DND-41 (cell line): ENCODE results near the gene TAS2R31.

ENCODE experiments used
- ATAC-seq: fragments of 200-7000 bp; cut with Tn5 transposase; 3 replicates; pipeline ENCODE4 v1.9.1; 2021; ENCODE audit warnings: low read depth; ENCODE audit not compliant: insufficient read depth
- DNase-seq: peaks from one replicate; pipeline ENCODE4 v3.0.0-alpha.2; 2020
- H2AFZ ChIP-seq: 2 replicates; pipeline ENCODE4 v1.6.0; 2012; ENCODE audit warnings: low read depth, low read length
- H3K27ac ChIP-seq: 2 replicates; pipeline ENCODE4 v1.5.1; 2012; ENCODE audit warnings: low read length, inconsistent platforms
- H3K27me3 ChIP-seq: fragments of 200-600 bp; sonication (generic); 2 replicates; pipeline ENCODE4 v1.6.0; 2012; ENCODE audit warnings: low read length, mild to moderate bottlenecking, inconsistent platforms; ENCODE audit not compliant: insufficient read depth, poor library complexity
- H3K36me3 ChIP-seq: 2 replicates; pipeline ENCODE4 v1.5.1; 2012; ENCODE audit warnings: low read length, inconsistent platforms; ENCODE audit not compliant: insufficient read depth
- H3K4me1 ChIP-seq: 2 replicates; pipeline ENCODE4 v1.5.1; 2012; ENCODE audit warnings: mild to moderate bottlenecking, low read length; ENCODE audit not compliant: insufficient read depth
- H3K4me2 ChIP-seq: 2 replicates; pipeline ENCODE4 v1.6.0; 2012; ENCODE audit warnings: mild to moderate bottlenecking, moderate library complexity, low read length, inconsistent platforms; ENCODE audit not compliant: insufficient read depth
- H3K4me3 ChIP-seq, 2 experiments: fragments of 200-600 bp in 1 of 2; shearing (Covaris generic) in 1 of 2; 2 replicates each; pipeline ENCODE4 v1.5.1; 2012 to 2016; ENCODE audit warnings: inconsistent platforms in 2 of 2, low read length in 2 of 2, mild to moderate bottlenecking in 2 of 2, low read depth in 1 of 2, moderate library complexity in 1 of 2
- H3K79me2 ChIP-seq: 2 replicates; pipeline ENCODE4 v1.6.0; 2012; ENCODE audit warnings: low read length, inconsistent platforms; ENCODE audit not compliant: insufficient read depth
- H3K9ac ChIP-seq: 2 replicates; pipeline ENCODE4 v1.6.0; 2012; ENCODE audit warnings: low read depth, mild to moderate bottlenecking, inconsistent platforms, low read length, moderate library complexity
- H3K9me3 ChIP-seq: 2 replicates; pipeline ENCODE4 v1.5.1; 2012; ENCODE audit warnings: low read length, moderate library complexity, mild to moderate bottlenecking, inconsistent platforms; ENCODE audit not compliant: insufficient read depth, severe bottlenecking
- H4K20me1 ChIP-seq: 2 replicates; pipeline ENCODE4 v1.6.0; 2012; ENCODE audit warnings: low read length; ENCODE audit not compliant: insufficient read depth
- EZH2 ChIP-seq: IDR thresholded peaks from 3 replicates; pipeline ENCODE4 v1.6.1; 2012; ENCODE audit warnings: borderline replicate concordance, low read depth, mild to moderate bottlenecking, moderate library complexity, low read length, inconsistent platforms; ENCODE audit not compliant: severe bottlenecking
- TF ChIP-seq, protein P1 (sequence below): IDR thresholded peaks from 2 replicates; pipeline ENCODE4 v1.5.1; 2012; ENCODE audit warnings: borderline replicate concordance, low read length, moderate library complexity, mild to moderate bottlenecking; ENCODE audit not compliant: poor library complexity, severe bottlenecking; ENCODE audit errors: extremely low read depth

TAS2R31 gene, protein sequence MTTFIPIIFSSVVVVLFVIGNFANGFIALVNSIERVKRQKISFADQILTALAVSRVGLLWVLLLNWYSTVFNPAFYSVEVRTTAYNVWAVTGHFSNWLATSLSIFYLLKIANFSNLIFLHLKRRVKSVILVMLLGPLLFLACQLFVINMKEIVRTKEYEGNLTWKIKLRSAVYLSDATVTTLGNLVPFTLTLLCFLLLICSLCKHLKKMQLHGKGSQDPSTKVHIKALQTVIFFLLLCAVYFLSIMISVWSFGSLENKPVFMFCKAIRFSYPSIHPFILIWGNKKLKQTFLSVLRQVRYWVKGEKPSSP

DNA sequence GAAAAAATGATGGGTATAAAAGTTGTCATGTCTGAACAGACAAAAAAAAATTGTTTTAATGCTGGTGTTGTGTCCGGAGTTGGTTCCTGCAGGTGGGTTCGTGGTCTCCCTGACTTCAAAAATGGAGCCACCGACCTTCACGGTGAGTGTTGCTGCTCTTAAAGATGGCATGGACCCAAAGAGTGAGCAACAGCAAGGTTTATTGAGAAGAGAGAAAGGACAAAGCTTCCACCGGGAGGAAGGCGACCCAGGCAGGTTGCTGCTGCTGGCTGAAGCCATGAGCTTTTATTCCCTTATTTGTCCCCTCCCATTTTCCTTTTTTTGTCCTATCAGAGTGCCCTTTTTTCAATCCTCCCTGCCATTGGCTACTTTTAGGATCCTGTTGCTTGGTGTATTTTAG is at the start of gene TAS2R31:
TAS2R31 (minus strand) TSS at position 101 of the 400 bp plus-strand sequence; CDS start at position 29, 72 bp downstream.
- Histone ChIP-seq H3K36me3 (peaks cover 16% of the 10 kb centered on the region), H3K4me1 (no peaks in the 10 kb centered on the region), H3K79me2 (peaks cover 5% of the 10 kb centered on the region; the same call in 1 of the 2 replicates), H3K27me3 (no peaks in the 10 kb centered on the region), H2AFZ (no peak within 1 kb of the TSS), H3K27ac (no peak within 1 kb of the TSS), H3K4me3 (no peak within 1 kb of the TSS), H3K9ac (no peak within 1 kb of the TSS), H4K20me1 (no peaks in the 10 kb centered on the region), H3K4me2 (no peak within 1 kb of the TSS), H3K9me3 (peaks cover 6% of the 10 kb centered on the region)
- ATAC-seq, result no peak
- no peak for TF ChIP-seq EZH2
- TF ChIP-seq, protein P1, sequence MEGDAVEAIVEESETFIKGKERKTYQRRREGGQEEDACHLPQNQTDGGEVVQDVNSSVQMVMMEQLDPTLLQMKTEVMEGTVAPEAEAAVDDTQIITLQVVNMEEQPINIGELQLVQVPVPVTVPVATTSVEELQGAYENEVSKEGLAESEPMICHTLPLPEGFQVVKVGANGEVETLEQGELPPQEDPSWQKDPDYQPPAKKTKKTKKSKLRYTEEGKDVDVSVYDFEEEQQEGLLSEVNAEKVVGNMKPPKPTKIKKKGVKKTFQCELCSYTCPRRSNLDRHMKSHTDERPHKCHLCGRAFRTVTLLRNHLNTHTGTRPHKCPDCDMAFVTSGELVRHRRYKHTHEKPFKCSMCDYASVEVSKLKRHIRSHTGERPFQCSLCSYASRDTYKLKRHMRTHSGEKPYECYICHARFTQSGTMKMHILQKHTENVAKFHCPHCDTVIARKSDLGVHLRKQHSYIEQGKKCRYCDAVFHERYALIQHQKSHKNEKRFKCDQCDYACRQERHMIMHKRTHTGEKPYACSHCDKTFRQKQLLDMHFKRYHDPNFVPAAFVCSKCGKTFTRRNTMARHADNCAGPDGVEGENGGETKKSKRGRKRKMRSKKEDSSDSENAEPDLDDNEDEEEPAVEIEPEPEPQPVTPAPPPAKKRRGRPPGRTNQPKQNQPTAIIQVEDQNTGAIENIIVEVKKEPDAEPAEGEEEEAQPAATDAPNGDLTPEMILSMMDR, result no peak
- no peak for DNase-seq

DNA sequence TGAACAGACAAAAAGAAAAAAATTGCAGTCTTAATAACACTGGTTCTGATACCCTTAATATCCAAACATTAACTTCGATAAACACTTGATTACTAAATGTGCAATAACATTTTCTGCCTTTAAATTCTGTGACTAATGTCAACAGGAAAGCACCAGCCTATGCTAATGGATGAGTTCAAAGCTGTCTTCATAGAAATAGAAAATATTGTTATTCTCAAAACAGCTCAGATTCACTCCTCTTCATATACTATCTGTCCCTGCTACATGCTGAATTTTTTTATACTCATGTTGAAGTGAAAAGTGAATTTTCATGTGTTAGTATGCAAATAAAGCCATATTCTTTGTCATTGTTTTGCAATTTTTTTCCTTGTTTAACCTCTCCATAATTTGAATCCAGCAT is 47.0 kb upstream of the TAS2R31 start:
- no peaks in the 10 kb centered on the region for H3K36me3 ChIP-seq
- ATAC-seq (no peak), DNase-seq (no peak)
- H3K9ac ChIP-seq, result no peak overlapping the region
- H4K20me1 ChIP-seq, result no peaks in the 10 kb centered on the region
- H3K27me3 ChIP-seq, result no peaks in the 10 kb centered on the region
- H2AFZ ChIP-seq, result no peak overlapping the region
- H3K27ac ChIP-seq, result no peak overlapping the region
- no peaks in the 10 kb centered on the region for H3K79me2 ChIP-seq
- no peaks in the 10 kb centered on the region for H3K4me1 ChIP-seq
- no peak overlapping the region for H3K4me2 ChIP-seq
- TF ChIP-seq, protein P1, result no peak
- TF ChIP-seq EZH2, result no peak
- no peak overlapping the region for H3K4me3 ChIP-seq
- peaks cover 4% of the 10 kb centered on the region for H3K9me3 ChIP-seq

DNA sequence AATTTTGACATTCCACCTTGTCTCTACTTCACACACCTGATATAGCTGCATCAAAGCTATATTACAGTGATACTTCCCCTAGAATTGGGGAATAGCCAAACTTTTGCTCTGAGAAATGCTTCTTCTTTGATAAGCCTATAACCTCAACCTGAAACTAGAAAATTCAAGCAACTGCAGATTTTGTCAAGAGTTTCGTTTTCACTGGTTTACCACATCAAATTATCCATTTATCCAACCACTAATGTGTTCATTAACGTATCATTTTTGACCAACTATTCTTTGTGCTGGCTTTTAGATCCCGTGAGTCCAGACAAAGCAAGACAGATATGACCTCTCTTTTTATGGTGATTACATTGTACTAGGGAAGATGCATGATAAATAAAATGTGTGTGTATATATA is 44.4 kb upstream of the TAS2R31 start:
- H3K36me3 ChIP-seq, result no peaks in the 10 kb centered on the region
- H3K27ac ChIP-seq, result no peak overlapping the region
- H3K79me2 ChIP-seq, result 0 out of 2 replicates have a peak, but pooled peaks cover under 1% of the 10 kb centered on the region
- DNase-seq (no peak), ATAC-seq (no peak)
- H3K27me3 ChIP-seq, result no peaks in the 10 kb centered on the region
- H3K4me2 ChIP-seq, result no peak overlapping the region
- no peak overlapping the region for H3K4me3 ChIP-seq
- H3K4me1 ChIP-seq, result no peaks in the 10 kb centered on the region
- no peak overlapping the region for H3K9ac ChIP-seq
- H2AFZ ChIP-seq, result no peak overlapping the region
- no peaks in the 10 kb centered on the region for H3K9me3 ChIP-seq
- TF ChIP-seq, protein P1, result no peak
- no peak for TF ChIP-seq EZH2
- 0 out of 2 replicates have a peak, but pooled peaks cover 4% of the 10 kb centered on the region for H4K20me1 ChIP-seq
